ENCODE measurements around the gene RNF212.

RNF212 gene

GRCh38 chr4:1153567-1154090, 40.3 kb upstream of the RNF212 start:
- H3K4me3 ChIP-seq (ENCODE audit: low read depth, low read length): no peak overlapping the region
- TF ChIP-seq, protein P1, sequence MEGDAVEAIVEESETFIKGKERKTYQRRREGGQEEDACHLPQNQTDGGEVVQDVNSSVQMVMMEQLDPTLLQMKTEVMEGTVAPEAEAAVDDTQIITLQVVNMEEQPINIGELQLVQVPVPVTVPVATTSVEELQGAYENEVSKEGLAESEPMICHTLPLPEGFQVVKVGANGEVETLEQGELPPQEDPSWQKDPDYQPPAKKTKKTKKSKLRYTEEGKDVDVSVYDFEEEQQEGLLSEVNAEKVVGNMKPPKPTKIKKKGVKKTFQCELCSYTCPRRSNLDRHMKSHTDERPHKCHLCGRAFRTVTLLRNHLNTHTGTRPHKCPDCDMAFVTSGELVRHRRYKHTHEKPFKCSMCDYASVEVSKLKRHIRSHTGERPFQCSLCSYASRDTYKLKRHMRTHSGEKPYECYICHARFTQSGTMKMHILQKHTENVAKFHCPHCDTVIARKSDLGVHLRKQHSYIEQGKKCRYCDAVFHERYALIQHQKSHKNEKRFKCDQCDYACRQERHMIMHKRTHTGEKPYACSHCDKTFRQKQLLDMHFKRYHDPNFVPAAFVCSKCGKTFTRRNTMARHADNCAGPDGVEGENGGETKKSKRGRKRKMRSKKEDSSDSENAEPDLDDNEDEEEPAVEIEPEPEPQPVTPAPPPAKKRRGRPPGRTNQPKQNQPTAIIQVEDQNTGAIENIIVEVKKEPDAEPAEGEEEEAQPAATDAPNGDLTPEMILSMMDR (conservative IDR thresholded peaks at IDR 0.05; ENCODE audit: low read depth, low read length): no peak
- no peak for DNase-seq (ENCODE audit: low read depth)

DNA sequence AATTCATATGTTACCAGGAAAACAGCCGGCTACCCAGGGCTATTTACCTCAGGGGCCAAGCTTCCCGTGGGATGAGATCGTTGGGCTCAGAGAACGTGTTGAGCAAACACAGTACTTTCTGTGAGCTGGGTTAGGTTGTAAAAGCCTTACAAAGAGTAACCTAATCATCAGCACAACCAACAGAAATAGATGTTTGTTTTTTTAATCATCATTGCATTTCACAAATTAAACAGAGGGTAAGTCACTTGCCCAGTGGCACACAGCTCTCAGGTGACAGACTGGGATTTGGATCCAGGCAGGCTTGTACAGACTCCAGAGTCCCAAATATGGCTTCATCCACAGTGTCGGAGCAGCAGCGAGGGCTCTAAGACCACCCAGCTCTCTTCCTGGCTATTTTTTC, 38.9 kb upstream of the RNF212 start:
- DNase-seq (ENCODE audit: low read depth): no peak
- no peak overlapping the region for H3K4me3 ChIP-seq (ENCODE audit: low read depth, low read length)
- TF ChIP-seq, protein P1 (conservative IDR thresholded peaks at IDR 0.05; ENCODE audit: low read depth, low read length): no peak

DNA sequence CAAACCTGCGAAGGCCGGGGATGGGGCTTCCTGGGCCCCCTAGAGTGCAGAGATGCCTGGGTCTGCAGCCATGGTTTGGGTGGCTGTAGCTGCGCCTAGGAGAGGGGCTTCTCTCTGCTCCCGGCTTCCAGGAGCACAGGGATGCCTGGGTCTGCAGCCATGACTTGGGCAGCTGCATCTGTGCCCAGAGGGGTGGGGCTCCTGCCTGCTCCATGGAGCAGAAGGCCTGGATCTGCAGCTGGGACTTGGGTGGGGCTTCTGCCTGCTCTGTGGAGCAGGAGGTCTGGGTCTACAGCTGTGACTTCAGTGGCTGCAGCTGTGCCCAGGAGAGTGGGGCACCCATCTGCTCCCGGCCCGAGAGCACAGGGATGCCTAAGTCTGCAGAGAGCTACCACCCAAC, 38.2 kb upstream of the RNF212 start:
- no peak for DNase-seq (ENCODE audit: low read depth)
- TF ChIP-seq, protein P1 (conservative IDR thresholded peaks at IDR 0.05; ENCODE audit: low read depth, low read length): no peak
- no peak overlapping the region for H3K4me3 ChIP-seq (ENCODE audit: low read depth, low read length)

DNA sequence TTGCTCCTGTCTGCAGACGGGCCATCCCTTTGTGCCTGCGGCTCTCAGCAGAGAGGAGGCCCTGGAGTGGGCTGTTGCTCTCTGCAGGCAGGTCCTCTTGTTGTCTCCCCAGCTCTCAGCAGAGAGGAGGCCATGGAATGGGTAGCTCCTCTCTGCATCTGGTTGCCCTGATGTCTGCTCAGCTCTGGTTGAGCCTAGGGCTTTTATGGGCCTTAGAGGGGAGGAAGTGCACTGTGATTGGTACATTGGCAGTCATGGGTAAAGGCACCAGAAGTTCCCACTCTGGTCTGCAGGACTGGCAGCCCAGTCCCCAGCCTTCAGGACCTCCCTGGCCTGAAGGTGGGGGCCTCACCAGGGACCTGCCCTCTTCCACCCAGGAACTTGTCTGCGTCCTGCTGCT, 37.5 kb upstream of the RNF212 start:
- DNase-seq (ENCODE audit: low read depth): no peak
- H3K4me3 ChIP-seq (ENCODE audit: low read depth, low read length): no peak overlapping the region
- TF ChIP-seq, protein P1 (conservative IDR thresholded peaks at IDR 0.05; ENCODE audit: low read depth, low read length): no peak

DNA sequence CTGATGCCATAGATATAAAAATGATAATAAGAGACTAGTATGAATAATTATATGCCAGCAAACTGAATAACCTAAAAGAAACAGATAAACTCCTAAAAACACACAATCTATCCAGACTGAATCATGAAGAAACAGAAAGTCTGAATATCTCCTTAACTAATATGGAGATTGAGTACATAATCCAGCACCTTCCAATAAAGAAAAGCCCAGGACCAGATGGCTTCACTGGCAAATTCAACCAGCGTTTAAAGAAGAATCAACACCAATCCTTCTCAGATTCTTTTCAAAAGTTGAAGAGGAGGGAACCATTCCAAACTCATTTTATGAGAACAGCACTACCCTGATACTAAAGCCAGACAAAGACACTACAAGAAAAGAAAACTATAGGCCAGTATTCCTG, 26.5 kb upstream of the RNF212 start:
- TF ChIP-seq, protein P1 (conservative IDR thresholded peaks at IDR 0.05; ENCODE audit: low read depth, low read length): no peak
- no peak overlapping the region for H3K4me3 ChIP-seq (ENCODE audit: low read depth, low read length)
- no peak for DNase-seq (ENCODE audit: low read depth)

- TF ChIP-seq, protein P1 (conservative IDR thresholded peaks at IDR 0.05; ENCODE audit: low read depth, low read length): no peak
- no peak for DNase-seq (ENCODE audit: low read depth)
- no peak overlapping the region for H3K4me3 ChIP-seq (ENCODE audit: low read depth, low read length)
Measured at GRCh38 chr4:1137850-1138249, 24.5 kb upstream of the RNF212 start.

DNA sequence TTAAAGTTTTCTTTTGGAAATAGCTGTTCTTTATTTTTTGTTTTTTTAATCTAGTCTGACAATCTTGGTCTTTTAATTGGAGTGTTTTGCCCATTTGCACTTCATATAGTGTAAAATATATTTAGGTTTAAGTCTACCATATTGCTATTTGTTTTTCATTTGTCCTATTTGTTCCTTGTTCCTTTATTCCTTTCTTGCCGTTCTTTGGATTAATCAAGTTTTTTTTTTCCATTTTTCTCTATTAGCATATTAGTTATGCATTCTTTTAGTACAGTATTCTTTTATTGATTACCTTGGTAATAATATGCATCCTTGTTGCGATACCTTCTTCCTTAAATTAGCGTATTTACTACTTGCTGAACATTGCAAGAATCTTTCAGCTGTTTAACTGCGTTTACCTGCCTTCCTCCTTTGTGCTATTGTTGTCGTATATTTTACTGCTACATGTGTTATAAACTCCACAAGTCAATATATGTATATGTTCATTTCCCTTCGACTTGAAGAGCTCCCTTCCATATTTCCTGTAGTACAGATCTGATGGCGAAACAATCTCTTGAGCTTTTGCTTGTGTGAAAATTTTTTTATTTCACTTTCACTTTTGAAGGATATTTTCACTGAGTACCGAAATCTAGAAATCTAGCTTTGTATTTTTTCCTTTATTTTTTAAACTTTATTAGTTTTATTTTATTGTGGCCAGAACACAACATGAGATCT, 23.9 kb upstream of the RNF212 start:
- DNase-seq (ENCODE audit: low read depth): peak; percentile 24
- TF ChIP-seq, protein P1 (conservative IDR thresholded peaks at IDR 0.05; ENCODE audit: low read depth, low read length): no peak
- H3K4me3 ChIP-seq (ENCODE audit: low read depth, low read length): no peak overlapping the region

Data from choroid plexus epithelial cell (primary cell).